ENCODE measurements around the gene SLC17A7. TPM values are rescaled to one million over a fixed set of nuclear protein-coding genes. Genes with fewer than 3 reads are reported as not detected.

Gene SLC17A7
- total and polyA plus RNA-seq, 9 of the 15 experiments (the other 6 are each of a cell fraction or from before 2014, with no cell fraction given): 1.1 to 15.7 (median 2.4) TPM

DNA sequence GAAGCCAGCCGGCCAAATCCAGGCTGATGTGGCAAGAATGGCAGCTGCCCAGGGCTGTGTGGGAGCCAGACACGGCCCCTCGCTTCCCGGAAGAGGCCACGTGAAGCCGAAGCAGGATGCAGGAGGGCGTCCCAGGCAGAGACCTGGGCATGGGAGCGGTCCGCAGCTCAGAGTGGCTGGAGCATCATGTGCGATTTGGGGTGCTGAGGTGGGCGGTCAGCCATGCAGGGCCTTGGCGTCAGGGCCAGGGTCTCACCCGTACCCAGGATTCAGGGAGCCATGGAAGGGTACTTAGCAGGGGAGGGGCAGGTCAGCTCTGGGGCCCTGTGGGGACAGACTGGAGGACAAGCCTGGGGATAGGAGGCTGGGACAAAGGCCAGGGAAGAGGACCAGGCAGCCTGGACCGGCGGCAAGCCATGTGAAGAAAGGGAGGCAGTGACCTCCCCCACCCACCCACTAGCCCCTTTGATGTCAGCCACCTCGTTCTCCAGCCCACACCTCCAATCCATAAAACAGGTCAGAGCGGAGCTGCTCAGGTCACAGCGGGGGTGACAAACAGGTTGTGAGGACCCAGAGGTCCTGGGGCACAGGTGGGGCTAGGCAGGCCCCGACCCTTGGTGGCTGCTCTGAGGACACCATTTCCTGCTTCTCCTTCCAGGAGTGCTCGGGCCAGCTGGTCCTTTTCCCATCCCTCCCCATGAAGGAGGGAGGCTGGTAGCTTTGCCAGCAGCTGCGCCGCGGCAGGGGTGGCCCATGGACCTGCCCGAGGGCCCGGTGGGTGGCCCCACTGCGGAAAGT lies 51.0 kb downstream of the SLC17A7 start:
- Histone ChIP-seq H3K27me3 (ENCODE audit: control insufficient read depth in 2 of 2, insufficient read depth in 2 of 2, low read length in 2 of 2) (no peaks in the 10 kb centered on the region), H3K9me3 (replicated peaks; ENCODE audit: control insufficient read depth, insufficient read depth, low read depth, low read length) (0 out of 2 replicates have a peak, but pooled peaks cover 3% of the 10 kb centered on the region), H3K36me3 (ENCODE audit: control insufficient read depth, insufficient read depth, low read length) (no peaks in the 10 kb centered on the region), H3K4me2 (ENCODE audit: insufficient read depth, low read length) (no peak overlapping the region), H2AFZ (ENCODE audit: low read depth, low read length) (no peak overlapping the region; the same call in 1 of the 2 replicates), H3K9ac (ENCODE audit: insufficient read depth in 1 of 2, low read depth in 2 of 2, low read length in 2 of 2) (0 out of 4 replicates have a peak overlapping the region, but pooled peaks of 1 of the 2 experiments have one; percentile 61), H3K79me2 (ENCODE audit: control insufficient read depth, insufficient read depth, low read length) (no peaks in the 10 kb centered on the region), H4K20me1 (replicated peaks; ENCODE audit: control insufficient read depth, insufficient read depth, low read length) (no peaks in the 10 kb centered on the region), H3K4me1 (replicated peaks in 1 of 2; ENCODE audit: control insufficient read depth in 2 of 2, insufficient read depth in 2 of 2, low read length in 2 of 2) (peaks cover 7 to 42% of the 10 kb centered on the region in 2 experiments; a peak in 4 of 5 replicates), H3K9me1 (ENCODE audit: control insufficient read depth, insufficient read depth, low read length) (no peaks in the 10 kb centered on the region), H3K27ac (ENCODE audit: extremely low read depth, low read depth, low read length) (no peak overlapping the region), H3K4me3 (no peak overlapping the region)
- ATAC-seq (no peak), FAIRE-seq (no peak), DNase-seq (ENCODE audit: extremely low read depth in 1 of 4, low spot score in 3 of 4) (no peak)
- WGBS (ENCODE audit: insufficient coverage, low coverage, missing lambda C conversion rate): 62% methylated on average over 18 of the region's 26 CpGs
- ChIA-PET POLR2A (interaction anchor here (1.7 kb wide), 1 partner anchor 20 kb away, joined by 5 read pairs; no protein-coding TSS in a partner anchor), CTCF (ENCODE audit: low intra/inter-chr PET ratio) (interaction anchor here (4.4 kb wide), 1 partner anchor 54 kb away, joined by 59 read pairs; no protein-coding TSS in a partner anchor)
- in situ Hi-C loops (cut with MboI): loop anchor here (5.0 kb wide), 1 partner anchor 47 kb away; no protein-coding TSS in a partner anchor
- TF ChIP-seq CBX8 (IDR thresholded peaks at IDR 0.05; ENCODE audit: borderline replicate concordance, extremely low read depth, low read depth, low read length, poor library complexity, severe bottlenecking) (no peak), GATA2 (CRISPR knock-in tag; IDR thresholded peaks at IDR 0.05) (no peak), BRD4 (IDR thresholded peaks at IDR 0.05) (no peak), KLF10 (CRISPR knock-in tag; IDR thresholded peaks at IDR 0.05) (no peak), MAFK (IDR thresholded peaks at IDR 0.05; ENCODE audit: low read length) (no peak), DNMT1 (IDR thresholded peaks at IDR 0.05) (no peak)
- no TSS peak for BruUV-seq (replicated peaks)
- intact Hi-C loops (cut with micrococcal nuclease): no loop called here
